ENCODE results near the gene DNM2.

DNM2 gene

DNA sequence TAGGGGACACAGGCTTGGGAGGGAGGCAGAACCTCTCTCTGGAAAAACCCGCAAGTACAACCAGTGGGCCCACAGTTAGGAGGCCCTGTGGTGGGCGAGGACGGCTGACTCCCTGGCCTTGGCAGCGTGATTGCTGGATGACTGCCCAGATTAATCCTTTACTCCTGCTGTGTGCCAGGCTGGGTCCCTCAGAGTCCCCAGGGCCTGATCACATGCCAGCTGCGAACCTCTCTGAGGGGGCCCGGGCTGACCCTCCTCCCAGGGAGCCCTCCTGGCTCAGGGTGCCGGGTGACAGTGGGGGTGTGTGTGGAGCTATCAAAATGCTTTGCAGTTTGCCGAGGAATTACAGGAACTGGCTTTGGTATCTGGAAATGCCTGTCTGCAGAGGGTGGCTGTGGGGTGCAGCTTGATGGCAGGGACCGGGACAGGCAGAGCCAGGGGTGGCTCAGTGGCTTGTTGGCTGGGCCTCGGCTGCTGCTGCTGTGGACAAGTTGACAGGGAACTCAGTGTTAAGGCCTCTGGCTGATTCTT, 48.9 kb downstream of the DNM2 start:
- H2AFZ ChIP-seq (ENCODE audit: insufficient read depth, low read length, poor library complexity): no peak overlapping the region
- H3K9ac ChIP-seq (ENCODE audit: low read length): no peak overlapping the region
- H3K36me3 ChIP-seq (ENCODE audit: control insufficient read depth in 1 of 2, insufficient read depth in 2 of 2, low read length in 2 of 2): peaks cover 15 to 24% of the 10 kb centered on the region in 2 experiments
- no peak overlapping the region for H4K91ac ChIP-seq (ENCODE audit: low read depth, low read length)
- H3K18ac ChIP-seq (ENCODE audit: low read length): no peak overlapping the region
- no peak overlapping the region for H3K23ac ChIP-seq (ENCODE audit: low read length)
- H3K4ac ChIP-seq (ENCODE audit: low read depth, low read length): no peak overlapping the region
- peaks cover 3% of the 10 kb centered on the region for H3K79me2 ChIP-seq (ENCODE audit: control insufficient read depth, insufficient read depth, low read length, poor library complexity)
- H3K14ac ChIP-seq (ENCODE audit: low read length): no peak overlapping the region
- no peak overlapping the region for H3K27ac ChIP-seq (ENCODE audit: low read depth, low read length)
- H2BK5ac ChIP-seq (ENCODE audit: low read depth, low read length, poor library complexity): no peak overlapping the region
- WGBS (ENCODE audit: extremely low coverage, insufficient coverage, insufficient read length): no CpG with 5 or more reads among the region's 10 CpGs
- no peak overlapping the region for H4K8ac ChIP-seq (ENCODE audit: low read depth, low read length)
- H3K4me1 ChIP-seq (ENCODE audit: control insufficient read depth in 1 of 2, insufficient read depth in 2 of 2, low read length in 2 of 2): peaks cover 10 to 11% of the 10 kb centered on the region in 2 experiments
- no peak overlapping the region for H3K4me3 ChIP-seq (ENCODE audit: low read depth, low read length)
- peaks cover 2% of the 10 kb centered on the region for H3K79me1 ChIP-seq (ENCODE audit: low read length)
- H3K9me3 ChIP-seq (ENCODE audit: insufficient read depth, low read depth, low read length): no peaks in the 10 kb centered on the region
- no peak overlapping the region for H2BK120ac ChIP-seq (ENCODE audit: insufficient read depth, low read length, poor library complexity)
- H2BK12ac ChIP-seq (ENCODE audit: low read length): no peak overlapping the region
- no peaks in the 10 kb centered on the region for H3K27me3 ChIP-seq (ENCODE audit: insufficient read depth, low read length)
- no peak for DNase-seq
- H3K4me2 ChIP-seq (ENCODE audit: low read length): no peak overlapping the region
- H2AK5ac ChIP-seq (ENCODE audit: low read length): no peak overlapping the region
- H4K12ac ChIP-seq (ENCODE audit: low read depth, low read length): no peak overlapping the region

- Histone ChIP-seq H3K14ac (ENCODE audit: low read length) (no peak overlapping the region), H3K27ac (ENCODE audit: low read depth, low read length) (no peak overlapping the region), H3K18ac (ENCODE audit: low read length) (no peak overlapping the region), H2BK12ac (ENCODE audit: low read length) (no peak overlapping the region), H3K9me3 (ENCODE audit: insufficient read depth, low read depth, low read length) (peaks cover 1% of the 10 kb centered on the region), H3K79me2 (ENCODE audit: control insufficient read depth, insufficient read depth, low read length, poor library complexity) (peaks cover 3% of the 10 kb centered on the region), H2BK5ac (ENCODE audit: low read depth, low read length, poor library complexity) (no peak overlapping the region), H2AFZ (ENCODE audit: insufficient read depth, low read length, poor library complexity) (no peak overlapping the region), H4K91ac (ENCODE audit: low read depth, low read length) (no peak overlapping the region), H3K36me3 (ENCODE audit: control insufficient read depth in 1 of 2, insufficient read depth in 2 of 2, low read length in 2 of 2) (peaks cover 15 to 30% of the 10 kb centered on the region in 2 experiments), H4K12ac (ENCODE audit: low read depth, low read length) (no peak overlapping the region), H3K4ac (ENCODE audit: low read depth, low read length) (no peak overlapping the region), H3K4me2 (ENCODE audit: low read length) (no peak overlapping the region), H3K79me1 (ENCODE audit: low read length) (peaks cover 2% of the 10 kb centered on the region), H4K8ac (ENCODE audit: low read depth, low read length) (no peak overlapping the region), H2BK120ac (ENCODE audit: insufficient read depth, low read length, poor library complexity) (no peak overlapping the region), H3K9ac (ENCODE audit: low read length) (no peak overlapping the region), H2AK5ac (ENCODE audit: low read length) (no peak overlapping the region), H3K4me1 (ENCODE audit: control insufficient read depth in 1 of 2, insufficient read depth in 2 of 2, low read length in 2 of 2) (peaks cover 7 to 10% of the 10 kb centered on the region in 2 experiments), H3K27me3 (ENCODE audit: insufficient read depth, low read length) (no peaks in the 10 kb centered on the region), H3K23ac (ENCODE audit: low read length) (no peak overlapping the region), H3K4me3 (ENCODE audit: low read depth, low read length) (no peak overlapping the region)
- WGBS (ENCODE audit: extremely low coverage, insufficient coverage, insufficient read length): no CpG with 5 or more reads among the region's 10 CpGs
- no peak for DNase-seq
These were observed 49.8 kb downstream of the DNM2 start for GRCh38 chr19:10767726-10768125.

DNA sequence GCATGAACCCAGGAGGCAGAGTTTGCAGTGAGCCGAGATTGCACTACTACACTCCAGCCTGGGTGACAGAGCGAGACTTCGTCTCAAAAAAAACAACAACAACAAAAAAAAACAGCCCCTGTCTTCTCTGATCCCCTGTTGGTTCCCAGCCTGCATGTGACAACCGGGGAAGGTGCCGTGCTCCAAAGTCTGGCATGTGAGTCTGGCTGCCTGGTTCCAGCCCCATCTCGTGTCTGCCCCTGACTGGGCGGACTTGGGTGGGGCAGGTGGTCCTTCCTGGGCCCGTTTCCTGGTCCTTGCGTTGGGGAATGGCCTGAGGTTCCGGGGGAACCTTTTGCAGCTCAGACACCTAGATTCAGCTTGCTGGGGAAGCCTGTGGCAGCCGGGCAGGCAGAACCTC, 50.5 kb downstream of the DNM2 start:
- Histone ChIP-seq H3K9ac (ENCODE audit: low read length) (no peak overlapping the region), H3K18ac (ENCODE audit: low read length) (no peak overlapping the region), H3K4me2 (ENCODE audit: low read length) (no peak overlapping the region), H3K4me3 (ENCODE audit: low read depth, low read length) (no peak overlapping the region), H3K27ac (ENCODE audit: low read depth, low read length) (no peak overlapping the region), H4K91ac (ENCODE audit: low read depth, low read length) (no peak overlapping the region), H3K4ac (ENCODE audit: low read depth, low read length) (no peak overlapping the region), H3K23ac (ENCODE audit: low read length) (no peak overlapping the region), H2AFZ (ENCODE audit: insufficient read depth, low read length, poor library complexity) (no peak overlapping the region), H3K79me1 (ENCODE audit: low read length) (peaks cover 2% of the 10 kb centered on the region), H4K12ac (ENCODE audit: low read depth, low read length) (no peak overlapping the region), H3K79me2 (ENCODE audit: control insufficient read depth, insufficient read depth, low read length, poor library complexity) (peaks cover 3% of the 10 kb centered on the region), H3K9me3 (ENCODE audit: insufficient read depth, low read depth, low read length) (peaks cover 1% of the 10 kb centered on the region), H3K27me3 (ENCODE audit: insufficient read depth, low read length) (no peaks in the 10 kb centered on the region), H2BK12ac (ENCODE audit: low read length) (no peak overlapping the region), H3K4me1 (ENCODE audit: control insufficient read depth in 1 of 2, insufficient read depth in 2 of 2, low read length in 2 of 2) (peaks cover 7 to 10% of the 10 kb centered on the region in 2 experiments), H2BK5ac (ENCODE audit: low read depth, low read length, poor library complexity) (no peak overlapping the region), H3K36me3 (ENCODE audit: control insufficient read depth in 1 of 2, insufficient read depth in 2 of 2, low read length in 2 of 2) (peaks cover 15 to 30% of the 10 kb centered on the region in 2 experiments), H4K8ac (ENCODE audit: low read depth, low read length) (no peak overlapping the region), H2BK120ac (ENCODE audit: insufficient read depth, low read length, poor library complexity) (no peak overlapping the region), H3K14ac (ENCODE audit: low read length) (no peak overlapping the region), H2AK5ac (ENCODE audit: low read length) (no peak overlapping the region)
- no CpG with 5 or more reads among the region's 11 CpGs for WGBS (ENCODE audit: extremely low coverage, insufficient coverage, insufficient read length)
- no peak for DNase-seq

DNA sequence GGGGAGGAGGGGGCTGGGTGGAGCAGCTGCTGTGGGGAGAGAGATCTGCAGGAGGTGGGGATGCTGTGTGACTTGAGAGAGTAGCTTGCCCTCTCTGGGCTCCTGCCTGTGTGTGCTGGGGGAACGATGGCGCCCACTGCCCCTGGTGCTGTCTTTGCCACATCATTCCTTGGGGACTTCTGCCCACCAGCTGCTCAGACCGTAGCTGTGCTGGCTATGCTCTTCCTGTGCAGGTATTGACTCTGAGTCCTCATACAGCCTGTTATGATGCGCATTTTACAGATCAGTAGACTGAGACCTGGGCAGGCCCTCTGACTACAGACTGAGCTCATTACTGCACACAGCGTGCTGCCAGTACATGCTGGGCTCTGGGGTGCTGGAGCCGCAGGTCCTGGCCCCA, 51.1 kb downstream of the DNM2 start:
- peak overlapping the region; percentile 65 for H2AK5ac ChIP-seq (ENCODE audit: low read length)
- peak overlapping the region; percentile 35 for H3K14ac ChIP-seq (ENCODE audit: low read length)
- no peak overlapping the region for H2BK5ac ChIP-seq (ENCODE audit: low read depth, low read length, poor library complexity)
- H3K23ac ChIP-seq (ENCODE audit: low read length): no peak overlapping the region
- H2BK120ac ChIP-seq (ENCODE audit: insufficient read depth, low read length, poor library complexity): no peak overlapping the region
- peak overlapping the region; percentile 28 for H4K91ac ChIP-seq (ENCODE audit: low read depth, low read length)
- peak overlapping the region; percentile 52 for H2BK12ac ChIP-seq (ENCODE audit: low read length)
- H4K12ac ChIP-seq (ENCODE audit: low read depth, low read length): peak overlapping the region; percentile 16
- peaks cover 18 to 33% of the 10 kb centered on the region in 2 experiments for H3K36me3 ChIP-seq (ENCODE audit: control insufficient read depth in 1 of 2, insufficient read depth in 2 of 2, low read length in 2 of 2)
- H3K4me3 ChIP-seq (ENCODE audit: low read depth, low read length): no peak overlapping the region
- H3K27ac ChIP-seq (ENCODE audit: low read depth, low read length): no peak overlapping the region
- no CpG with 5 or more reads among the region's 6 CpGs for WGBS (ENCODE audit: extremely low coverage, insufficient coverage, insufficient read length)
- H3K79me2 ChIP-seq (ENCODE audit: control insufficient read depth, insufficient read depth, low read length, poor library complexity): peaks cover 3% of the 10 kb centered on the region
- H2AFZ ChIP-seq (ENCODE audit: insufficient read depth, low read length, poor library complexity): no peak overlapping the region
- H3K18ac ChIP-seq (ENCODE audit: low read length): peak overlapping the region; percentile 49
- peaks cover 7 to 10% of the 10 kb centered on the region in 2 experiments for H3K4me1 ChIP-seq (ENCODE audit: control insufficient read depth in 1 of 2, insufficient read depth in 2 of 2, low read length in 2 of 2)
- no peak overlapping the region for H3K4me2 ChIP-seq (ENCODE audit: low read length)
- no peak overlapping the region for H4K8ac ChIP-seq (ENCODE audit: low read depth, low read length)
- H3K9ac ChIP-seq (ENCODE audit: low read length): no peak overlapping the region
- H3K4ac ChIP-seq (ENCODE audit: low read depth, low read length): peak overlapping the region; percentile 9
- no peaks in the 10 kb centered on the region for H3K27me3 ChIP-seq (ENCODE audit: insufficient read depth, low read length)
- H3K9me3 ChIP-seq (ENCODE audit: insufficient read depth, low read depth, low read length): peaks cover 1% of the 10 kb centered on the region
- peaks cover 2% of the 10 kb centered on the region for H3K79me1 ChIP-seq (ENCODE audit: low read length)
- no peak for DNase-seq
